ENCODE results near the gene TFG. TPM values are rescaled to one million over a fixed set of nuclear protein-coding genes. Genes with fewer than 3 reads are reported as not detected.

The TFG gene
- total RNA-seq (2013; cell fraction: nucleolus; rRNA removed), result 113 and 121 TPM in 2 replicates
- total RNA-seq (2014; rRNA removed) (42.7 and 45.1 TPM in 2 replicates), total RNA-seq (2014; rRNA removed; fragmentation: Illumina TruSeq; extraction: Trizol) (52.2 and 53.8 TPM in 2 replicates), total RNA-seq (2021) (56.0 and 57.5 TPM in 2 replicates), polyA plus RNA-seq (2011; rRNA removed) (58.5 and 62.4 TPM in 2 replicates), polyA plus RNA-seq (2014; fragmentation: Illumina TruSeq; extraction: Trizol) (103 and 104 TPM in 2 replicates), polyA plus RNA-seq (2014; fragmentation: Nextera tagmentation; extraction: Ambion mirVana) (10 to 100 TPM; 29.3 to 47.6 TPM), polyA plus RNA-seq (2014; rRNA removed) (48.8 and 57.8 TPM in 2 replicates), polyA plus RNA-seq (2016; fragmentation: Nextera tagmentation; extraction: Ambion mirVana) (100 to 1,000 TPM; 115 to 126 TPM), polyA minus RNA-seq (2011; rRNA and poly(A)+ RNA removed) (38.0 and 43.3 TPM in 2 replicates), Bru-seq, nascent RNA (percentile 98 among the genes with signal in this experiment), BruChase-seq, experiment 1, labeled RNA remaining after a 6-hour chase (percentile 94 among the genes with signal in this experiment), BruChase-seq, experiment 2, labeled RNA remaining after a 2-hour chase (percentile 96 among the genes with signal in this experiment)
- 50.8 TPM for polyA plus RNA-seq (2011; ENCODE audit: low read depth)
- polyA plus RNA-seq (2011; cell fraction: cytosol; rRNA removed), result 65.3 and 76.5 TPM in 2 replicates
- 77.0 and 90.0 TPM in 2 replicates for polyA plus RNA-seq (2011; cell fraction: nucleus; rRNA removed)
- polyA plus RNA-seq (2012), result 63.7 and 79.9 TPM in 2 replicates
- polyA minus RNA-seq (2011; cell fraction: cytosol; rRNA and poly(A)+ RNA removed), result 22.5 and 26.2 TPM in 2 replicates
- 52.3 and 74.4 TPM in 2 replicates for polyA minus RNA-seq (2011; cell fraction: nucleus; rRNA and poly(A)+ RNA removed)
- long read RNA-seq, experiment 1, transcript TFG-204 (8 exons, 1,783 nt), result minor isoform, 23 of 143 reads
- long read RNA-seq, experiment 1, transcript TFG-208 (8 exons, 1,696 nt), result minor isoform, 7 of 143 reads
- long read RNA-seq, experiment 1, transcript TFG-201 (8 exons, 1,978 nt), result major isoform, 90 of 143 reads
- long read RNA-seq, experiment 1, partial matches to known transcripts, result 7 of 143 reads
- long read RNA-seq, experiment 1, other reads (novel, unspliced or antisense), result 13 of 143 reads
- long read RNA-seq, experiment 2, transcript TFG-204 (8 exons, 1,783 nt), result minor isoform, 176 of 754 reads
- long read RNA-seq, experiment 2, transcript TFG-201 (8 exons, 1,978 nt), result major isoform, 448 of 754 reads
- long read RNA-seq, experiment 2, transcript TFG-202 (8 exons, 1,716 nt), result minor isoform, 15 of 754 reads
- long read RNA-seq, experiment 2, transcript TFG-208 (8 exons, 1,696 nt), result minor isoform, 52 of 754 reads
- long read RNA-seq, experiment 2, partial matches to known transcripts, result 34 of 754 reads
- long read RNA-seq, experiment 2, other reads (novel, unspliced or antisense), result 29 of 754 reads

- Histone ChIP-seq H3K4me2 (ENCODE audit: control insufficient read depth, insufficient read depth) (peak within 1 kb of the TSS; percentile 71), H3K9me3 (replicated peaks; ENCODE audit: control insufficient read depth, insufficient read depth, low read length) (no peaks in the 10 kb centered on the region; the same call in 1 of the 3 replicates), H3K27me3 (replicated peaks in 1 of 2; ENCODE audit: control insufficient read depth in 2 of 2, insufficient read depth in 2 of 2, low read length in 1 of 2) (no peaks in the 10 kb centered on the region), H4K20me1 (ENCODE audit: control insufficient read depth, insufficient read depth) (no peaks in the 10 kb centered on the region), H3K4me3 (peak within 1 kb of the TSS; percentile 78), H3K27ac (ENCODE audit: control insufficient read depth, insufficient read depth) (peak within 1 kb of the TSS; percentile 91), H3K36me3 (ENCODE audit: control insufficient read depth in 2 of 2, insufficient read depth in 2 of 2, low read length in 1 of 2) (peaks cover 0 to 3% of the 10 kb centered on the region in 2 experiments; a peak in 1 of 4 replicates), H3K4me1 (ENCODE audit: control insufficient read depth, insufficient read depth, low read length) (peaks cover 9% of the 10 kb centered on the region), H3K9ac (ENCODE audit: control insufficient read depth, insufficient read depth, low read length) (peak within 1 kb of the TSS; percentile 91), H3K79me2 (ENCODE audit: control insufficient read depth, insufficient read depth, low read length) (peaks cover 47% of the 10 kb centered on the region), H2AFZ (ENCODE audit: control insufficient read depth, low read depth, low read length) (peak within 1 kb of the TSS; percentile 84)
- intact Hi-C loops (cut with micrococcal nuclease; ENCODE audit: unreplicated experiment), result no loop called here
- in situ Hi-C loops (cut with MboI), result no loop called here
- FAIRE-seq, result peak; percentile 98
- ChIA-PET SMC1A (ENCODE audit: uncharacterized antibody, unreplicated experiment) (interaction anchor here (0.7 to 3.3 kb wide), 10 partner anchors 14 to 105 kb away, joined by 3 to 21 read pairs (median 4); no protein-coding TSS in a partner anchor), CTCF (interaction anchor here (0.9 to 3.7 kb wide), 7 partner anchors 11 to 246 kb away, joined by 3 to 12 read pairs (median 6); no protein-coding TSS in a partner anchor), RAD21 (ENCODE audit: unreplicated experiment) (interaction anchor here (0.8 to 1.9 kb wide), 5 partner anchors 56 to 246 kb away, joined by 3 to 6 read pairs (median 4); no protein-coding TSS in a partner anchor), POLR2A (interaction anchor here (0.6 to 2.1 kb wide), 7 partner anchors 11 to 97 kb away, joined by 3 to 6 read pairs (median 3); no protein-coding TSS in a partner anchor)
- peak; percentile 92 for ATAC-seq
- WGBS (ENCODE audit: insufficient coverage, insufficient replicate concordance, low lambda C conversion rate, missing lambda C conversion rate), result under 1% methylated on average over 69 of the region's 76 CpGs
- peak; percentile 98 for DNase-seq (ENCODE audit: low read depth, low spot score)
- BruUV-seq (replicated peaks), result no TSS peak
- TF ChIP-seq CREB1 (IDR thresholded peaks at IDR 0.05; ENCODE audit: low read depth), result peak; percentile 78
- TF ChIP-seq MTA3 (IDR thresholded peaks at IDR 0.05; ENCODE audit: borderline replicate concordance, low read length), result no peak
- TF ChIP-seq SMAD1 (IDR thresholded peaks at IDR 0.05; ENCODE audit: low read depth, partially characterized antibody), result peak; percentile 47
- peak; percentile 96 for TF ChIP-seq IKZF1 (conservative IDR thresholded peaks at IDR 0.05)
- TF ChIP-seq ZNF384 (IDR thresholded peaks at IDR 0.05; ENCODE audit: borderline replicate concordance, low read depth, low read length), result peak; percentile 98
- no peak; the same call in 1 of the 2 replicates for TF ChIP-seq ZNF687 (IDR thresholded peaks at IDR 0.05)
- TF ChIP-seq PKNOX1 (IDR thresholded peaks at IDR 0.05), result peak; percentile 92
- peak; percentile 82 for TF ChIP-seq NKRF (conservative IDR thresholded peaks at IDR 0.05)
Observed at GRCh38 chr3:100708989-100709841, at the start of gene TFG. TSS of gene TFG (plus strand) at chr3:100709494. CDS start at chr3:100713686, 4,192 bp downstream.
